ENCODE measurements around the gene ASPSCR1. TPM values are rescaled to one million over a fixed set of nuclear protein-coding genes. Genes with fewer than 3 reads are reported as not detected.
A peak's percentile ranks its signal among the peaks of the same experiment; 100 is the strongest.

Gene ASPSCR1
- total RNA-seq, 1 donor, result 23.6 TPM

GRCh38 chr17:82031303-82031884, 54.0 kb downstream of the ASPSCR1 start, which contains the start of gene RAC3:
TSS of gene RAC3 (plus strand) at chr17:82031678. CDS start at chr17:82031762, 84 bp downstream.
- peak within 1 kb of the TSS; percentile 55 for H3K4me3 ChIP-seq (ENCODE audit: low read depth, low read length)
- TF ChIP-seq CTCF (IDR thresholded peaks at IDR 0.05; ENCODE audit: insufficient read depth, low read length), result no peak
- DNase-seq (ENCODE audit: low read depth), result no peak

- no peak for TF ChIP-seq CTCF (IDR thresholded peaks at IDR 0.05; ENCODE audit: insufficient read depth, low read length)
- peak overlapping the region; percentile 55 for H3K4me3 ChIP-seq (ENCODE audit: low read depth, low read length)
- no peak for DNase-seq (ENCODE audit: low read depth)
These were observed 54.6 kb downstream of the ASPSCR1 start for GRCh38 chr17:82031885-82032627.

- no peak for TF ChIP-seq CTCF (IDR thresholded peaks at IDR 0.05; ENCODE audit: insufficient read depth, low read length)
- H3K4me3 ChIP-seq (ENCODE audit: low read depth, low read length), result no peak overlapping the region
- DNase-seq (ENCODE audit: low read depth), result no peak
These were observed 56.1 kb downstream of the ASPSCR1 start for GRCh38 chr17:82033359-82034085.

- TF ChIP-seq CTCF (IDR thresholded peaks at IDR 0.05; ENCODE audit: insufficient read depth, low read length), result no peak
- DNase-seq (ENCODE audit: low read depth), result no peak
- H3K4me3 ChIP-seq (ENCODE audit: low read depth, low read length), result no peak overlapping the region
These were observed 57.1 kb downstream of the ASPSCR1 start for GRCh38 chr17:82034371-82035011.

GRCh38 chr17:82035488-82035887, 58.1 kb downstream of the ASPSCR1 start:
- H3K4me3 ChIP-seq (ENCODE audit: low read depth, low read length), result no peak overlapping the region
- TF ChIP-seq CTCF (IDR thresholded peaks at IDR 0.05; ENCODE audit: insufficient read depth, low read length), result no peak
- no peak for DNase-seq (ENCODE audit: low read depth)

GRCh38 chr17:82035956-82036633, 58.7 kb downstream of the ASPSCR1 start:
- no peak for DNase-seq (ENCODE audit: low read depth)
- peak overlapping the region; percentile 79 for H3K4me3 ChIP-seq (ENCODE audit: low read depth, low read length)
- TF ChIP-seq CTCF (IDR thresholded peaks at IDR 0.05; ENCODE audit: insufficient read depth, low read length), result no peak
